HepG2 (cell line): ENCODE data around the gene RBCK1. TPM values are rescaled to one million over a fixed set of nuclear protein-coding genes. Genes with fewer than 3 reads are reported as not detected.
A peak's percentile ranks its signal among the peaks of the same experiment; 100 is the strongest.

Source experiments
- EZH2 ChIP-seq: conservative IDR thresholded peaks from 2 replicates; pipeline ENCODE4 v1.6.1; 2012; ENCODE audit warnings: mild to moderate bottlenecking, low read depth, low read length, moderate library complexity
- GABPB1 ChIP-seq: IDR thresholded peaks from 2 replicates; pipeline ENCODE4 v1.6.1; 2016; ENCODE audit warnings: mild to moderate bottlenecking, missing genetic modification reagents, moderate library complexity, missing compliant biosample characterization
- HNRNPH1 ChIP-seq: fragments of 200-400 bp; formaldehyde crosslinking; optimal IDR thresholded peaks from 2 replicates; pipeline ENCODE3; 2017; ENCODE audit warnings: mild to moderate bottlenecking, low read depth, low read length
- HOXD1 ChIP-seq: sonication (generic); formaldehyde crosslinking; IDR thresholded peaks from 2 replicates; pipeline ENCODE4 v1.5.0; 2020; ENCODE audit warnings: missing genetic modification reagents
- PCBP2 ChIP-seq: fragments of 200-400 bp; formaldehyde crosslinking; optimal IDR thresholded peaks from 2 replicates; pipeline ENCODE3; 2018; ENCODE audit warnings: low read length, low read depth; ENCODE audit not compliant: poor library complexity, severe bottlenecking
- RFXANK ChIP-seq: IDR thresholded peaks from 2 replicates; pipeline ENCODE4 v1.6.1; 2016
- SETDB1 ChIP-seq: sonication (generic); formaldehyde crosslinking; IDR thresholded peaks from 2 replicates; pipeline ENCODE4 v1.5.1; 2020; ENCODE audit warnings: missing genetic modification reagents, mild to moderate bottlenecking, borderline replicate concordance
- TMF1 ChIP-seq: sonication (generic); formaldehyde crosslinking; IDR thresholded peaks from 2 replicates; pipeline ENCODE4 v1.8.1; 2022; ENCODE audit warnings: low read depth, missing genetic modification reagents
- TOPORS ChIP-seq: sonication (generic); formaldehyde crosslinking; IDR thresholded peaks from 2 replicates; pipeline ENCODE4 v1.8.0; 2023; ENCODE audit warnings: mild to moderate bottlenecking, missing genetic modification reagents
- ZNF484 ChIP-seq: sonication (generic); formaldehyde crosslinking; IDR thresholded peaks from 2 replicates; pipeline ENCODE4 v1.5.1; 2020; ENCODE audit warnings: mild to moderate bottlenecking, low read depth, missing genetic modification reagents, borderline replicate concordance
- ZNF878 ChIP-seq: sonication (generic); formaldehyde crosslinking; IDR thresholded peaks from 2 replicates; pipeline ENCODE4 v1.8.1; 2023; ENCODE audit warnings: mild to moderate bottlenecking, missing genetic modification reagents, moderate library complexity
- ZNF891 ChIP-seq: sonication (generic); formaldehyde crosslinking; IDR thresholded peaks from 2 replicates; pipeline ENCODE4 v1.5.0; 2020; ENCODE audit warnings: mild to moderate bottlenecking, missing genetic modification reagents
- polyA plus RNA-seq, 8 experiments: library from polyadenylated mRNA; depleted of rRNA in 3 of 8; stranded (reverse) in 7 of 8; unstranded in 1 of 8; fragments of >200 nt; fragmentation: Illumina TruSeq in 4 of 8; extraction: Trizol in 4 of 8; gene quantifications; 2 replicates each; pipeline versions ENCODE4 v1.2.1 to v1.2.3, GENCODE V29; 2011 to 2016; ENCODE audit warnings: low read depth in 4 of 8, missing spikeins in 1 of 8, mixed read lengths in 1 of 8; ENCODE audit not compliant: insufficient read depth in 1 of 8
- total RNA-seq, 5 experiments: library from RNA; depleted of rRNA; stranded (reverse); fragments of >200 nt; fragmentation: Illumina TruSeq; extraction: Trizol; gene quantifications; 2 replicates each; pipeline ENCODE4 v1.2.3, GENCODE V29; 2016; ENCODE audit warnings: low read depth in 1 of 5
- TF ChIP-seq, protein P1 (sequence below): sonication (generic); formaldehyde crosslinking; IDR thresholded peaks from 2 replicates; pipeline ENCODE4 v1.5.1; 2020; ENCODE audit warnings: missing genetic modification reagents, mild to moderate bottlenecking, borderline replicate concordance
- TF ChIP-seq, protein P2 (sequence below): sonication (generic); formaldehyde crosslinking; IDR thresholded peaks from 2 replicates; pipeline ENCODE4 v1.9.0; 2021; ENCODE audit warnings: missing genetic modification reagents, mild to moderate bottlenecking, borderline replicate concordance
- TF ChIP-seq, protein P3 (sequence below): sonication (generic); formaldehyde crosslinking; IDR thresholded peaks from 2 replicates; pipeline ENCODE4 v1.4.0; 2020; ENCODE audit warnings: missing genetic modification reagents
- TF ChIP-seq, protein P4 (sequence below): sonication (generic); formaldehyde crosslinking; conservative IDR thresholded peaks from 2 replicates; pipeline ENCODE4 v1.8.1; 2023; ENCODE audit warnings: missing genetic modification reagents

Gene RBCK1
- total and polyA plus RNA-seq, 2 of the 13 experiments (the other 11 are each of a cell fraction or from before 2014, with no cell fraction given), result 149 to 215 TPM

DNA sequence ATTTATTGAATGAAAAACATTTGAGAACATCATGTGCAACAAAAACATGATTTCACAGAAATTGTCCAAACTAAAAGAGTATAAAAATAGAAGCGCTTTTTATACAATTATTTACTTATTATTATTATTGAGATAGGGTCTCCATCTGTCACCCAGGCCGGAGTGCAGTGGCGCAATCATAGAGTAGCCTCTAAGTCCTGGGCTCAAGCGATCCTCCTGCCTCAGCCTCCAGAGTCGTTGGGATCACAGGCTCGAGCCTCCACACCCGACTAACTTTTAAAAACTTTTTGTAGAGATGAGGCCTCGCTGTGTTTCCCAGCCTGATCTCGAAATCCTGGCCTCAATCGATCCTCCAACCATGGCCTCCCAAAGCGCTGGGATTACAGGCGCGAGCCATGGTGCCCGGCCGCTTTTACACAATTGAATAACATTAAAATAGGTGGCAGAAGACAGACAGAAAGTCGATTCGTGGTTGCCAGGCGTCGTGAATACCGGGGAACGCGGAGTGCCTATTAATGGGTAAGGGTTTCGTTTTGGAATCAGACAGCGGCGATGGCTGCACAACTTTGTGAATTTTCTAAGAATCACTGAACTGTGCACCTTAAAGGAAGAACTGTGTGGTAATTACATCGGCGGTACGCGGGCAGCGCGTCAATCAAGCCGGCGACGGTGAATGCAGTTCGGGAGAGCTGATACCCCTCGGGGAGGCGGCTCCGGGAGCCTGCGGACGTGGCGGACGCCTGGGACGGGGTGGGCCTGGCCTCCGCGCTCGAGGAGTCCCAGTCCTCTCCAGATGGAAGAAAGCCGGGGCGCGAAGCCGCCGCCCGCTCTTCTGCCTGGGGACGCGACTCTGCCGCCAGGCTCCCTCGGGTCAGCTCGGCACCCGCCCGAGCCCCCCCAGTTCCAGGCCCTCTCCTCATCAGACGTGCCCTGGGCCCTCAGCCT is 53.4 kb downstream of the RBCK1 start (continued):
- TF ChIP-seq, protein P1, sequence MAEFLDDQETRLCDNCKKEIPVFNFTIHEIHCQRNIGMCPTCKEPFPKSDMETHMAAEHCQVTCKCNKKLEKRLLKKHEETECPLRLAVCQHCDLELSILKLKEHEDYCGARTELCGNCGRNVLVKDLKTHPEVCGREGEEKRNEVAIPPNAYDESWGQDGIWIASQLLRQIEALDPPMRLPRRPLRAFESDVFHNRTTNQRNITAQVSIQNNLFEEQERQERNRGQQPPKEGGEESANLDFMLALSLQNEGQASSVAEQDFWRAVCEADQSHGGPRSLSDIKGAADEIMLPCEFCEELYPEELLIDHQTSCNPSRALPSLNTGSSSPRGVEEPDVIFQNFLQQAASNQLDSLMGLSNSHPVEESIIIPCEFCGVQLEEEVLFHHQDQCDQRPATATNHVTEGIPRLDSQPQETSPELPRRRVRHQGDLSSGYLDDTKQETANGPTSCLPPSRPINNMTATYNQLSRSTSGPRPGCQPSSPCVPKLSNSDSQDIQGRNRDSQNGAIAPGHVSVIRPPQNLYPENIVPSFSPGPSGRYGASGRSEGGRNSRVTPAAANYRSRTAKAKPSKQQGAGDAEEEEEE (CRISPR knock-in tag), result no peak
- TF ChIP-seq HNRNPH1 (no peak), SETDB1 (CRISPR knock-in tag) (no peak), PCBP2 (no peak), TOPORS (CRISPR knock-in tag) (no peak), TMF1 (no peak), EZH2 (no peak), HOXD1 (CRISPR knock-in tag) (0 out of 2 replicates have a peak, but pooled peaks have one; percentile 26), RFXANK (0 out of 2 replicates have a peak, but pooled peaks have one; percentile 14), ZNF878 (CRISPR knock-in tag) (no peak), GABPB1 (peak; percentile 41), ZNF891 (peak; percentile 90), ZNF484 (CRISPR knock-in tag) (no peak)
- TF ChIP-seq, protein P2, sequence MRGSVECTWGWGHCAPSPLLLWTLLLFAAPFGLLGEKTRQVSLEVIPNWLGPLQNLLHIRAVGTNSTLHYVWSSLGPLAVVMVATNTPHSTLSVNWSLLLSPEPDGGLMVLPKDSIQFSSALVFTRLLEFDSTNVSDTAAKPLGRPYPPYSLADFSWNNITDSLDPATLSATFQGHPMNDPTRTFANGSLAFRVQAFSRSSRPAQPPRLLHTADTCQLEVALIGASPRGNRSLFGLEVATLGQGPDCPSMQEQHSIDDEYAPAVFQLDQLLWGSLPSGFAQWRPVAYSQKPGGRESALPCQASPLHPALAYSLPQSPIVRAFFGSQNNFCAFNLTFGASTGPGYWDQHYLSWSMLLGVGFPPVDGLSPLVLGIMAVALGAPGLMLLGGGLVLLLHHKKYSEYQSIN (CRISPR knock-in tag), result no peak
- TF ChIP-seq, protein P3, sequence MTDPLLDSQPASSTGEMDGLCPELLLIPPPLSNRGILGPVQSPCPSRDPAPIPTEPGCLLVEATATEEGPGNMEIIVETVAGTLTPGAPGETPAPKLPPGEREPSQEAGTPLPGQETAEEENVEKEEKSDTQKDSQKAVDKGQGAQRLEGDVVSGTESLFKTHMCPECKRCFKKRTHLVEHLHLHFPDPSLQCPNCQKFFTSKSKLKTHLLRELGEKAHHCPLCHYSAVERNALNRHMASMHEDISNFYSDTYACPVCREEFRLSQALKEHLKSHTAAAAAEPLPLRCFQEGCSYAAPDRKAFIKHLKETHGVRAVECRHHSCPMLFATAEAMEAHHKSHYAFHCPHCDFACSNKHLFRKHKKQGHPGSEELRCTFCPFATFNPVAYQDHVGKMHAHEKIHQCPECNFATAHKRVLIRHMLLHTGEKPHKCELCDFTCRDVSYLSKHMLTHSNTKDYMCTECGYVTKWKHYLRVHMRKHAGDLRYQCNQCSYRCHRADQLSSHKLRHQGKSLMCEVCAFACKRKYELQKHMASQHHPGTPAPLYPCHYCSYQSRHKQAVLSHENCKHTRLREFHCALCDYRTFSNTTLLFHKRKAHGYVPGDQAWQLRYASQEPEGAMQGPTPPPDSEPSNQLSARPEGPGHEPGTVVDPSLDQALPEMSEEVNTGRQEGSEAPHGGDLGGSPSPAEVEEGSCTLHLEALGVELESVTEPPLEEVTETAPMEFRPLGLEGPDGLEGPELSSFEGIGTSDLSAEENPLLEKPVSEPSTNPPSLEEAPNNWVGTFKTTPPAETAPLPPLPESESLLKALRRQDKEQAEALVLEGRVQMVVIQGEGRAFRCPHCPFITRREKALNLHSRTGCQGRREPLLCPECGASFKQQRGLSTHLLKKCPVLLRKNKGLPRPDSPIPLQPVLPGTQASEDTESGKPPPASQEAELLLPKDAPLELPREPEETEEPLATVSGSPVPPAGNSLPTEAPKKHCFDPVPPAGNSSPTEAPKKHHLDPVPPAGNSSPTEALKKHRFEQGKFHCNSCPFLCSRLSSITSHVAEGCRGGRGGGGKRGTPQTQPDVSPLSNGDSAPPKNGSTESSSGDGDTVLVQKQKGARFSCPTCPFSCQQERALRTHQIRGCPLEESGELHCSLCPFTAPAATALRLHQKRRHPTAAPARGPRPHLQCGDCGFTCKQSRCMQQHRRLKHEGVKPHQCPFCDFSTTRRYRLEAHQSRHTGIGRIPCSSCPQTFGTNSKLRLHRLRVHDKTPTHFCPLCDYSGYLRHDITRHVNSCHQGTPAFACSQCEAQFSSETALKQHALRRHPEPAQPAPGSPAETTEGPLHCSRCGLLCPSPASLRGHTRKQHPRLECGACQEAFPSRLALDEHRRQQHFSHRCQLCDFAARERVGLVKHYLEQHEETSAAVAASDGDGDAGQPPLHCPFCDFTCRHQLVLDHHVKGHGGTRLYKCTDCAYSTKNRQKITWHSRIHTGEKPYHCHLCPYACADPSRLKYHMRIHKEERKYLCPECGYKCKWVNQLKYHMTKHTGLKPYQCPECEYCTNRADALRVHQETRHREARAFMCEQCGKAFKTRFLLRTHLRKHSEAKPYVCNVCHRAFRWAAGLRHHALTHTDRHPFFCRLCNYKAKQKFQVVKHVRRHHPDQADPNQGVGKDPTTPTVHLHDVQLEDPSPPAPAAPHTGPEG, result no peak
- TF ChIP-seq, protein P4, sequence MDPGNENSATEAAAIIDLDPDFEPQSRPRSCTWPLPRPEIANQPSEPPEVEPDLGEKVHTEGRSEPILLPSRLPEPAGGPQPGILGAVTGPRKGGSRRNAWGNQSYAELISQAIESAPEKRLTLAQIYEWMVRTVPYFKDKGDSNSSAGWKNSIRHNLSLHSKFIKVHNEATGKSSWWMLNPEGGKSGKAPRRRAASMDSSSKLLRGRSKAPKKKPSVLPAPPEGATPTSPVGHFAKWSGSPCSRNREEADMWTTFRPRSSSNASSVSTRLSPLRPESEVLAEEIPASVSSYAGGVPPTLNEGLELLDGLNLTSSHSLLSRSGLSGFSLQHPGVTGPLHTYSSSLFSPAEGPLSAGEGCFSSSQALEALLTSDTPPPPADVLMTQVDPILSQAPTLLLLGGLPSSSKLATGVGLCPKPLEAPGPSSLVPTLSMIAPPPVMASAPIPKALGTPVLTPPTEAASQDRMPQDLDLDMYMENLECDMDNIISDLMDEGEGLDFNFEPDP (CRISPR knock-in tag), result 0 out of 2 replicates have a peak, but pooled peaks have one; percentile 87
